GM12892 (cell line): Measurements from ENCODE around the gene CEP57L1.
"Not testable (repeated sequence)": the region's sequence is repeated elsewhere in the genome, so short reads cannot be mapped to it uniquely, and the experiment has no call there.

Experiments
- DNase-seq: peaks from one replicate; pipeline ENCODE4 v3.0.0; 2011; ENCODE audit not compliant: insufficient read length
- FAIRE-seq: peaks from 2 replicates; lab custom pipeline; 2011; peaks lifted over from hg19 to GRCh38; lab: Jason Lieb, UNC
- POLR2A ChIP-seq: IDR thresholded peaks from 2 replicates; pipeline ENCODE4 v1.6.1; 2011; ENCODE audit warnings: low read depth, low read length, control low read depth
- POLR2AphosphoS5 ChIP-seq: IDR thresholded peaks from 2 replicates; pipeline ENCODE4 v1.6.1; 2011; ENCODE audit warnings: low read depth, low read length, control low read depth
- TAF1 ChIP-seq: IDR thresholded peaks from 2 replicates; pipeline ENCODE4 v1.6.1; 2011; ENCODE audit warnings: low read depth, mild to moderate bottlenecking, control low read depth, low read length, borderline replicate concordance

Gene CEP57L1

DNA sequence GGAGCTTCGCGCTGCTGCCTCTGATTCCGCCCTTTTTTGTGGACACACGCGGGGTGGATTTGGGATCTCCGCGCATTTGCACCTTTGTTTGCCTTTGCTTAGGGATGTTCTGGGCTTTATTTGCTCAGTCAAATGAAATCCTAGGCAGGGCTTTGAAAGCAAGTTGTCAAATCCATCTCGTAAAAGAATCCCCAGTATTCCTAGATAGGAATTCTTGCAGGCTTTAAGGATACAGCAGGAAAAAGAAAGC, 453 bp downstream of the CEP57L1 start:
- FAIRE-seq (no peak), DNase-seq (no peak)
- TF ChIP-seq POLR2AphosphoS5, result no peak
- TF ChIP-seq TAF1, result no peak
- TF ChIP-seq POLR2A, result no peak

DNA sequence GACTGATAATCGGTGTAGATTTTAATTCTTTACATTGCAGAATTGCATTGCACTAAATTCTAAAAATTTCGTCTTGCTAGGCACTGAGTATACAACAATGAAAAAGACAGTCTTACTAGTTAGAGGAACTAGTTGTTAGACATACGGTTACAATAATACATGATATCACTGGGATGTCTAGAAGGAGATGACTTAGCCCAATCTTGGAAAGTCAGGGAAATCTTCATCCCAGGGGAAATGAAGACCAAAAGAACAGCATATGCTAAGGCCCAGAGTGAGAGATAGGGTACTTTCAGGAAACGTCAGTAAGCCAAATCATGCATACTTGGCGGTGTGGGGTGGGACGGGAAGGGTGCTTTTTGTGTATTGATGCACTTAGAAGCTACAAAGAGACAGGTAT, 901 bp downstream of the CEP57L1 start:
- TF ChIP-seq POLR2AphosphoS5, result no peak
- TF ChIP-seq POLR2A, result no peak
- no peak for TF ChIP-seq TAF1
- DNase-seq (no peak), FAIRE-seq (no peak)

GRCh38 chr6:109097661-109098060, 2.4 kb downstream of the CEP57L1 start:
- TF ChIP-seq POLR2AphosphoS5, result no peak
- no peak for TF ChIP-seq POLR2A
- TF ChIP-seq TAF1, result no peak
- FAIRE-seq (no peak), DNase-seq (no peak)

DNA sequence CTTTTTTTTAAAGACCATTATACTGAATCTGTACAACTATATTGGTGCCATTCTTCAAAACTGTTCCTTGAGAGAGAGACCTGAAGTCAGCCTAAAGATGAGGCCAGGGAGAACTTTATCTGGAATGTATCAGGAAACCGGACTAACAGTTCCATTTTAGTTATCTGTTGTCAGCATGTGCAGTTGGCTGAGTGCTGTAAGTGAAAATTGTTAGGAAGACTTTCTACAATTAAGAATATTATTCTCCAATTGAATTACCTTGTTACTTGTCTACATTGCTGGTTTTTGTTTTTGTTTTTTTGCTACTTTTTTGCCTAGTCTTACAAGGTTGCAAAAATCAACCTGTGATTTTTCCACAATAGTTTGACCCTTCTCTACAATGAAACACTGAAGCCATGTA, 7.5 kb downstream of the CEP57L1 start:
- FAIRE-seq (no peak), DNase-seq (no peak)
- TF ChIP-seq POLR2AphosphoS5, result no peak
- no peak for TF ChIP-seq TAF1
- TF ChIP-seq POLR2A, result no peak

DNA sequence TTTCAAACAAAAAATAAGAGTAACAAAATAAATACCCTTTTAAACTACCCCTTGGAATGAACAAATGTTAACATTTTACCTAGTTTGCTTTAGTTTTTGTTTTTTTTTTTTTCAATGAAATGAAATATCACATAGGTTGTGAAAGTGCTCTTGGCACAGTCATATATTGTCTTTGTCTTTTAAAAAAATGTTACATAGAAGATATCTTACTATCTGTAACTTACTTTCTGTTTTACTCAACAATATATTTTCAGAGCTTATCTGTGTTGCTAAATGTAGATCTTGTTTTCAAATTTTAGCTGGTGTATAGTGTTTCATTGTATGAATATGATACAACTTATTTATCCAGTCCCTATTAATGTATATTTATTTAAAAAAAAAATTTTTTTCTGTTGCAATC, 8.6 kb downstream of the CEP57L1 start:
- FAIRE-seq (no peak), DNase-seq (no peak)
- TF ChIP-seq POLR2A (no peak), POLR2AphosphoS5 (no peak), TAF1 (no peak)

DNA sequence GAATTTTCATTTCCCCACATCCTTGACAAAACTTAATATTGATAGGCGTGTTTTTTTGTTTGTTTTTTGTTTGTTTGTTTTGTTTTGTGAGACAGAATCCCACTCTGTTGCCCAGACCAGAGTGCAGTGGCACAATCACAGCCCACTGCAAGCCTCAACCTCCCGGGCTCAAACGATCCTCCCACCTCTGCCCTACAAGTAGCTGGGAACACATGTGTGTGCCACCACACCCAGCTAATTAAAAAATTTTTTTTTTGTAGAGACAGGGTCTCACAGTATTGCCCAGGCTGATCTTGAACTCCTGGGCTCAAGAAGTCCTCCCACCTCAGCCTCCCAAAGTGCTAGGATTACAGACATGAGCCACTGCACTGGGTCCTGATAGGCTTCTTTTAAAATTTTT, 9.2 kb downstream of the CEP57L1 start:
- TF ChIP-seq POLR2A, result no peak
- TF ChIP-seq POLR2AphosphoS5, result no peak
- TF ChIP-seq TAF1, result no peak
- FAIRE-seq (no peak), DNase-seq (no peak)

DNA sequence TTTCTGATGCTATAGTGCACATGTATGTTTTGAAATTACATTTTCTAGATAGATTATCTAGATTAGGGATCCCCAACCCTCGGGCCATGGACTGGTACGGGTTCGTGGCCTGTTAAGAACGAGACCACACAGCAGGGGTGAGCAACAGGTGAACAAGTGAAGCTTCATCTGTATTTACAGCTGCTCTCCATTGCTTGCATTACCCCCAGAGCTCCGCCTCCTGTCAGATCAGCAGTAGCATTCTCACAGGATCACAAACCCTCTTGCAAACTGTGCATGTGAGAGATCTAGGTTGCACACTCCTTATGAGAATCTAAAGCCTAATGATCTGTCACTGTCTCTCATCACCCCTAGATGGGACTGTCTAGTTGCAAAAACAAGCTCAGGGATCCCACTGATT, 10.4 kb downstream of the CEP57L1 start:
- DNase-seq (no peak), FAIRE-seq (no peak)
- no peak for TF ChIP-seq POLR2A
- no peak for TF ChIP-seq POLR2AphosphoS5
- no peak for TF ChIP-seq TAF1

GRCh38 chr6:109109663-109110062, 14.4 kb downstream of the CEP57L1 start:
- DNase-seq, FAIRE-seq: not testable (repeated sequence)

- not testable (repeated sequence) for DNase-seq
Measured at GRCh38 chr6:109112663-109113062, 17.4 kb downstream of the CEP57L1 start.

DNA sequence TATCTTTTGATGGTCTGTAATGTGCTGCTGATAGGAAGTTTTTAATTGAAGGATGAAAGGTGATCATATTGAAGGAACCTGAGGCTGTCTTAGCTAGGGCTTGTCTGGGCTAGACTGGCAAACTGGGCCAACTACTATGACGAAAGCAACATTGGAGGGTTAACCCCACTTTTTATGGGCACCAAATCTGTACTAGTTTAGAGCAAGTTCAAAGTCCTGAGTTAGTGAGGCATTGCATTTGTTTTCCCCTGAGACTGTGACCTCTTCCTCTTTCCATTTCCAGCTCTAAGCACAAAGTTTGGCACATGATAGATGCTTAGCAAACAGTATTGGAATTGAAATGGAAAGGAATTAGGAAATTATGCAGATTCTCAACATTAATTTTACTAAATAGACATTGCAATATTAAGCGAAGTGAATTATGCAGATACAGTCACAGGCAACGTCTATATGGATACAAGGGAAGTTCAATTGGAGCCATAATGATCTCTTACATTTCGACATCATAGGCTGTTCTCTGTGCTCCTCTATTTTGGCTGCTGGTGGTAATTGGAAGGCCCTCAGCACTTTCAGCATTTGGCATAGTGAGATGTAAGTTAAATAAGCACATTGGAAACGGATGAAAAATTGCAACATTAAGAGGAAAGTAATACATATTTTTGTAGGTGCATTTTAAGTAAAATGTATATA, 22.2 kb downstream of the CEP57L1 start:
- TF ChIP-seq POLR2AphosphoS5 (no peak), TAF1 (no peak), POLR2A (no peak)
- DNase-seq (no peak), FAIRE-seq (peak; percentile 91)

More at GRCh38 chr6:109112663-109113062, 17.4 kb downstream of the CEP57L1 start:
- FAIRE-seq, result not testable (repeated sequence)

DNA sequence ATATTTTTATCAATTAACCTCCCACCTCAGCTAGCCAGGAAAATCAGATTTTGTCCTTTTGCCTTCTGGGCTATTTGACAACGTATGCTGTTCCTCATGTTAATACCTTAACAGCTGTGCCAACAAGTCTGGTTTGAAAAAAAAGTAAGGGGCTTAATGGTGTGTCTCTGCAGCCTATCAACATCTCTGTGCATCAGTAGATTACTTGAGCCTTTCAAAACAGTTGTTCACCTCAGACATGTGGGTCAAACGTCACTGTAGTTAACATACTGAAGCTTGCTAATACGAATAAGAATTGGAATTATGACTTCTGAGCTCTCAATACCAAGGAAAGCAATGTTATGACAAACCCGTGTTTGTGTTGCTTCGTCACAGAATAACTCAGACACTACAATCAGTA, 23.0 kb downstream of the CEP57L1 start:
- TF ChIP-seq POLR2A (no peak), TAF1 (no peak), POLR2AphosphoS5 (no peak)
- FAIRE-seq, result no peak

DNA sequence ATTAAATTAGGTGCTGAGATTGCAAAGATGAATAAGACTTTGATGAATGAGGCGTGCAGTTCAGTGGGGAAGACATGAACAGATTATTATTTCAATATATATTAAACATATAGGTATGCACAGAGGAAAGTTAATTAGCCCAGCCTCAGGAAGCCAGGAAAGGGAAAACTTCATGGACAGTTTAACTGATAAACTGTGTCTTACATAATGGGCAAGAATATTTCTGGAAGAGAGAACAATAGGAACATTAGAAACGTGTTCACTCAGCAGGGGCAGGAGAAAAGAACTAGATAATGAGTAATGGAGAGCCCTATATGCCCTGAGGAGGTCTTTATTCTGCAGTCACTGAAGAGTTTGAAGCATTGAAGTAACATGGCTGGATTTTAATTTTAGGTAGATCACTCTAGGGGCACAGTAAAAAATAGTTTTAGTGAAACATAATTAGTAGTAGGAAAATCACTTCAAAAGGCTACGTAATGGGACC, 23.6 kb downstream of the CEP57L1 start:
- DNase-seq (no peak), FAIRE-seq (no peak)
- TF ChIP-seq TAF1 (no peak), POLR2A (no peak), POLR2AphosphoS5 (no peak)

More for the DNA sequence above, 23.0 kb downstream of the CEP57L1 start:
- no peak for DNase-seq

DNA sequence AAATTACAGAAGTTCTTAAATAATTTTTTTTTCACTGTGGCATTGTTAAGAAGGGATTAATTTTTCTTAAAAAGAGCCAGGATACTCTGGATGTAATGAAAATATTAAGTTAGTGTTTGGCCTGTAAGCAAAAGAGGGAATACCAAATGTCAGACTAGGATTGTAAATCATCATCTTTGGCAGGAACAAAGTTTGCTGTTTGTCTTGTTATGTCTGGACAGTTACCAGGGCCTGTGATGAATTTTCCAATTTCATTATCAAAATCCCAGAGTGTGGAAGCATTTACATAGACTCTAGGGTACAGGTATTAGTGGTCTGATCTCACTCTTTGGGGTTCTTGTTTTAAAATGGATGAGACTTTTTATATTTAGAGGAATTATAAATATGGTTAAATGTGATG, 26.1 kb downstream of the CEP57L1 start:
- TF ChIP-seq POLR2A (no peak), TAF1 (no peak), POLR2AphosphoS5 (no peak)
- FAIRE-seq, result no peak
- no peak for DNase-seq
